Stimulated activated CD4-positive, alpha-beta T cell treated with anti-CD3 and anti-CD28 coated beads, Interleukin-1b, Interleukin-23, amount 100 ng/mL, for 48 hours (primary cell): ENCODE data around the gene HOXB7.

Experiments
- DNase-seq: peaks from one replicate; pipeline ENCODE4 v3.0.0-alpha.2; 2020

Gene HOXB7

GRCh38 chr17:48636177-48637018 lies 25.6 kb upstream of the HOXB7 start:
- DNase-seq: peak; percentile 79

GRCh38 chr17:48634493-48635208 lies 23.8 kb upstream of the HOXB7 start:
- no peak for DNase-seq

GRCh38 chr17:48633266-48633677 lies 22.5 kb upstream of the HOXB7 start:
- no peak for DNase-seq

- DNase-seq: no peak
Observed at GRCh38 chr17:48632579-48633265, 21.9 kb upstream of the HOXB7 start.

GRCh38 chr17:48631693-48632578 lies 21.1 kb upstream of the HOXB7 start:
- no peak for DNase-seq

GRCh38 chr17:48630925-48631692 lies 20.3 kb upstream of the HOXB7 start:
- DNase-seq: no peak

GRCh38 chr17:48630009-48630924 lies 19.4 kb upstream of the HOXB7 start:
- DNase-seq: no peak

- DNase-seq: no peak
Observed at GRCh38 chr17:48629411-48629759, 18.6 kb upstream of the HOXB7 start.

- no peak for DNase-seq
Observed at GRCh38 chr17:48628649-48629410, 18.0 kb upstream of the HOXB7 start.

- no peak for DNase-seq
Observed at GRCh38 chr17:48627623-48628521, 17.1 kb upstream of the HOXB7 start.

GRCh38 chr17:48627118-48627597 lies 16.3 kb upstream of the HOXB7 start:
- no peak for DNase-seq

GRCh38 chr17:48626245-48627117 lies 15.7 kb upstream of the HOXB7 start, which contains the start of gene HOXB9:
TSS of gene HOXB9 (minus strand) at chr17:48626358. CDS start at chr17:48626269, 89 bp downstream.
- DNase-seq: peak; percentile 47

GRCh38 chr17:48625495-48626244 lies 14.9 kb upstream of the HOXB7 start:
- DNase-seq: no peak

GRCh38 chr17:48624544-48625494 lies 14.0 kb upstream of the HOXB7 start:
- no peak for DNase-seq

- DNase-seq: no peak
Observed at GRCh38 chr17:48624118-48624517, 13.3 kb upstream of the HOXB7 start.

GRCh38 chr17:48623583-48623982 lies 12.8 kb upstream of the HOXB7 start:
- DNase-seq: no peak
